Panc1 (cell line): ENCODE data around the gene USP28. TPM values are rescaled to one million over a fixed set of nuclear protein-coding genes. Genes with fewer than 3 reads are reported as not detected.

Experiments
- ATAC-seq: fragments of 200-7000 bp; cut with Tn5 transposase; 2 replicates; pipeline ENCODE4 v1.9.1; 2020; ENCODE audit warnings: mild to moderate bottlenecking, moderate library complexity
- BruUV-seq: library from RNA; stranded (reverse); fragments of 400-500 nt; replicated peaks from 2 replicates; lab custom pipeline; 2021; lab: Mats Ljungman, UMichigan
- CTCF ChIA-PET: fragments of 300-600 bp; sonication (Branson Sonifier 250); formaldehyde crosslinking; loops from one replicate; lab custom pipeline; 2022; ENCODE audit warnings: antibody characterized with exemption; lab: Charles Lee
- POLR2A ChIA-PET: fragments of 300-600 bp; sonication (Branson Sonifier 250); formaldehyde crosslinking; loops from one replicate; lab custom pipeline; 2022; ENCODE audit warnings: antibody characterized with exemption; lab: Charles Lee
- DNase-seq: peaks from one replicate; pipeline ENCODE4 v3.0.0-alpha.2; 2010; ENCODE audit warnings: low read depth, low spot score
- H3K27ac ChIP-seq: 2 replicates; pipeline ENCODE4 v1.5.1; 2011; ENCODE audit warnings: mild to moderate bottlenecking, low read length, inconsistent platforms
- H3K27me3 ChIP-seq: fragments of 200-500 bp; sonication (Bioruptor generic); 2 replicates; pipeline ENCODE4 v1.6.0; 2014; ENCODE audit warnings: low read length, inconsistent platforms; ENCODE audit not compliant: control insufficient read depth, insufficient read depth
- H3K36me3 ChIP-seq: fragments of 200-500 bp; sonication (Bioruptor generic); 2 replicates; pipeline ENCODE4 v1.5.1; 2014; ENCODE audit warnings: inconsistent platforms, mild to moderate bottlenecking, low read length, moderate library complexity; ENCODE audit not compliant: control insufficient read depth, insufficient read depth
- H3K4me1 ChIP-seq: 2 replicates; pipeline ENCODE4 v1.5.1; 2011; ENCODE audit warnings: inconsistent platforms, mild to moderate bottlenecking, low read length, moderate library complexity; ENCODE audit not compliant: control insufficient read depth, insufficient read depth
- H3K4me3 ChIP-seq, 2 experiments: 2 replicates each; pipeline ENCODE4 v1.5.1; 2011 to 2012; ENCODE audit warnings: low read depth in 2 of 2, low read length in 2 of 2, mild to moderate bottlenecking in 2 of 2, inconsistent platforms in 1 of 2, moderate library complexity in 1 of 2
- H3K9me3 ChIP-seq: fragments of 200-500 bp; sonication (Bioruptor generic); 2 replicates; pipeline ENCODE4 v1.5.1; 2014; ENCODE audit warnings: low read depth, mild to moderate bottlenecking, inconsistent platforms, low read length, moderate library complexity; ENCODE audit not compliant: control insufficient read depth, insufficient read depth
- POLR2AphosphoS5 ChIP-seq: IDR thresholded peaks from 2 replicates; pipeline ENCODE4 v1.6.1; 2012; ENCODE audit warnings: mild to moderate bottlenecking, low read depth, low read length, moderate library complexity
- SIN3A ChIP-seq: IDR thresholded peaks from 2 replicates; pipeline ENCODE4 v1.6.1; 2012; ENCODE audit warnings: low read depth, mild to moderate bottlenecking, low read length, moderate library complexity, borderline replicate concordance; ENCODE audit not compliant: insufficient read depth
- TCF7L2 ChIP-seq: IDR thresholded peaks from 2 replicates; pipeline ENCODE4 v1.6.1; 2011; ENCODE audit warnings: mild to moderate bottlenecking, low read depth, low read length, inconsistent platforms
- in situ Hi-C: cut with HindIII; loops from 2 replicates; pipeline ENCODE4 v1.10.0; 2016; ENCODE audit warnings: low sequenced_read_pairs, low pct_unique_long_range_greater_than_20kb
- intact Hi-C: fragments of 100-400 bp; cut with micrococcal nuclease; formaldehyde crosslinking; loops from one replicate; pipeline ENCODE4 v1.10.0; 2022; ENCODE audit not compliant: unreplicated experiment
- total RNA-seq: library from RNA; stranded (reverse); gene quantifications from one replicate; pipeline ENCODE4 v1.2.1, GENCODE V29; 2021; ENCODE audit not compliant: unreplicated experiment
- TF ChIP-seq, protein P1 (sequence below), 2 experiments: IDR thresholded peaks; 2 replicates each; pipeline ENCODE4 v1.6.1; 2011 to 2012; ENCODE audit warnings: low read depth in 2 of 2, control low read depth in 1 of 2, low read length in 1 of 2, mild to moderate bottlenecking in 1 of 2, moderate library complexity in 1 of 2; ENCODE audit not compliant: insufficient read depth in 1 of 2
- TF ChIP-seq, protein P2 (sequence below): fragments of 450-650 bp; IDR thresholded peaks from 2 replicates; pipeline ENCODE4 v1.5.1; 2017; ENCODE audit warnings: mild to moderate bottlenecking

USP28 gene
- total RNA-seq, 1 experiment from 2014 or later: 52.3 TPM

DNA sequence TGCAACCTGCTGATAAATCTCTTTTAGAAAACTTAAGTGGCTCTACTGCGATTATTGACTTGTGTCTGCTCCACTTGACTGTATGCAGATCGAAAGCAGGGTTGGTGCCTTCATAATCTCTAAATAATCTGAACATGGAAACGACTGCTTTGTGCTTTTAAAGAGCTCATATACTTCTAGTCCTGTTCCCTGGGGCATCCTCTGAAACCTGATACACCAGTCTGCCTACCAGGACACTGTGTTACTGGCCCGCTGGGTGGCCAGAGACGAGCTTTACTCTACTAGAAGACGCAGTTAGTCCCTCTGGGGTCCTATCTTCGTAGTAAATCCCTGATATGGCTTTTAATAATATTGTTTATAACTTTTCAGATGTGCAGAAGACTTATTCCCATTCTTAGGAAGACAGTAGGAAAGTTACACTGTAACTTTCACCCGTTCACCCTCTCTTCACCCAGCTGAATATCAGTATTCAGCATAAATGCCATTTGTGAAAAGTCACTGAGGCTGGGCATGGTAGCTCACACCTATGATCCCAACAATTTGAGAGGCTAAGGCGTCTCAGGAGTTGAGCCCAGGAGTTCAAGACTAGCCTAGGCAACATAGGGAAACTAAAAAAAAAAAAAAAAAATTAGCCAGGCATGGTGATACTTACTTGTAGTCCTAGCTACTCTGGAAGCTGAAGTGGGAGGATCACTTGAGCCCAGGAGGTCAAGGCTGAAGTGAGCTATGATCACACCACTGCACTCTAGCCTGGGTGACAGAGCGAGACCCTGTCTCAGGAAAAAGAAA is 20.2 kb upstream of the USP28 start:
- in situ Hi-C loops: no loop called here
- intact Hi-C loops: loop anchor here (1.0 to 5.0 kb wide), 2 partner anchors 97 to 367 kb away; no protein-coding TSS in a partner anchor
- H3K27ac ChIP-seq: no peak overlapping the region
- POLR2A ChIA-PET: interaction anchor here (0.6 kb wide), 1 partner anchor 160 kb away, joined by 9 read pairs; no protein-coding TSS in a partner anchor
- TF ChIP-seq TCF7L2: no peak
- H3K27me3 ChIP-seq: peaks cover 6% of the 10 kb centered on the region; the same call in 1 of the 2 replicates
- H3K4me1 ChIP-seq: no peaks in the 10 kb centered on the region
- peak; percentile 62 for ATAC-seq
- no peaks in the 10 kb centered on the region for H3K36me3 ChIP-seq
- no peak overlapping the region for H3K4me3 ChIP-seq
- DNase-seq: no peak
- H3K9me3 ChIP-seq: no peaks in the 10 kb centered on the region
- BruUV-seq: no TSS peak
- CTCF ChIA-PET: interaction anchor here (0.7 to 2.0 kb wide), 5 partner anchors 72 to 374 kb away, joined by 3 to 26 read pairs (median 5); no protein-coding TSS in a partner anchor

DNA sequence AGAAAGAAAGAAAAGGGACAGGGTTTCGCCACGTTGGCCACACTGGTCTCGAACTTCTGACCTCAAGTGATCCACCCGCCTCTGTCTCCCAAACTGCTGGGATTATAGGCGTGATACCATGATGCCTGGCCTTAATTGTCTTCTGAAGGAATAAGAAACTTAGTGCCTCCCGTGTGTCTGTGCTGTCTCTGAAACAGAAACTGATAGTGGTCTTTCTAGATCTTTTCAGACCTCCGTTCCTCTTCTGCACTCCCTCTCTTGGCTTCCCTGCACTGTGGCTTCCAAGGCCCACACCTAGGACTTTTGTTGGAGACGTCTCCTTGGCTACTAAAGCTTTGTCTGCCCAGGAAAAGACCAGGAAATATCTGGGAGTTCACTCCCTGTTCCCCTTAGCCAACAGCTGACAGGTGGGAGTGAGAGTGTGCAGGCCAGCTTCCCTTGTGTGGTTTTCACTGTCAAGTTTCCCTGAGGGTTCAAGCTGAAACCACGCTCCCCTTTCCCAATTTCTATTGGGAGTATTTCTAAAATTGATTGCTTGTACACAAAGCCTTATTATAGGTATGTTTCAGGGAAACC is 19.1 kb upstream of the USP28 start:
- CTCF ChIA-PET: no interaction called here
- BruUV-seq: no TSS peak
- in situ Hi-C loops: no loop called here

More for the DNA sequence above, 19.1 kb upstream of the USP28 start:
- DNase-seq (no peak), ATAC-seq (no peak)
- Histone ChIP-seq H3K27me3 (peaks cover 5% of the 10 kb centered on the region; the same call in 1 of the 2 replicates), H3K36me3 (no peaks in the 10 kb centered on the region), H3K4me3 (no peak overlapping the region), H3K9me3 (no peaks in the 10 kb centered on the region), H3K4me1 (no peaks in the 10 kb centered on the region), H3K27ac (no peak overlapping the region)
- POLR2A ChIA-PET: no interaction called here
- TF ChIP-seq POLR2AphosphoS5 (no peak), SIN3A (no peak)
- TF ChIP-seq, protein P1, sequence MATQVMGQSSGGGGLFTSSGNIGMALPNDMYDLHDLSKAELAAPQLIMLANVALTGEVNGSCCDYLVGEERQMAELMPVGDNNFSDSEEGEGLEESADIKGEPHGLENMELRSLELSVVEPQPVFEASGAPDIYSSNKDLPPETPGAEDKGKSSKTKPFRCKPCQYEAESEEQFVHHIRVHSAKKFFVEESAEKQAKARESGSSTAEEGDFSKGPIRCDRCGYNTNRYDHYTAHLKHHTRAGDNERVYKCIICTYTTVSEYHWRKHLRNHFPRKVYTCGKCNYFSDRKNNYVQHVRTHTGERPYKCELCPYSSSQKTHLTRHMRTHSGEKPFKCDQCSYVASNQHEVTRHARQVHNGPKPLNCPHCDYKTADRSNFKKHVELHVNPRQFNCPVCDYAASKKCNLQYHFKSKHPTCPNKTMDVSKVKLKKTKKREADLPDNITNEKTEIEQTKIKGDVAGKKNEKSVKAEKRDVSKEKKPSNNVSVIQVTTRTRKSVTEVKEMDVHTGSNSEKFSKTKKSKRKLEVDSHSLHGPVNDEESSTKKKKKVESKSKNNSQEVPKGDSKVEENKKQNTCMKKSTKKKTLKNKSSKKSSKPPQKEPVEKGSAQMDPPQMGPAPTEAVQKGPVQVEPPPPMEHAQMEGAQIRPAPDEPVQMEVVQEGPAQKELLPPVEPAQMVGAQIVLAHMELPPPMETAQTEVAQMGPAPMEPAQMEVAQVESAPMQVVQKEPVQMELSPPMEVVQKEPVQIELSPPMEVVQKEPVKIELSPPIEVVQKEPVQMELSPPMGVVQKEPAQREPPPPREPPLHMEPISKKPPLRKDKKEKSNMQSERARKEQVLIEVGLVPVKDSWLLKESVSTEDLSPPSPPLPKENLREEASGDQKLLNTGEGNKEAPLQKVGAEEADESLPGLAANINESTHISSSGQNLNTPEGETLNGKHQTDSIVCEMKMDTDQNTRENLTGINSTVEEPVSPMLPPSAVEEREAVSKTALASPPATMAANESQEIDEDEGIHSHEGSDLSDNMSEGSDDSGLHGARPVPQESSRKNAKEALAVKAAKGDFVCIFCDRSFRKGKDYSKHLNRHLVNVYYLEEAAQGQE (IDR thresholded peaks at IDR 0.05; ENCODE audit: insufficient read depth in 1 of 2, low read depth in 2 of 2, low read length in 1 of 2): no peak
- TF ChIP-seq, protein P2, sequence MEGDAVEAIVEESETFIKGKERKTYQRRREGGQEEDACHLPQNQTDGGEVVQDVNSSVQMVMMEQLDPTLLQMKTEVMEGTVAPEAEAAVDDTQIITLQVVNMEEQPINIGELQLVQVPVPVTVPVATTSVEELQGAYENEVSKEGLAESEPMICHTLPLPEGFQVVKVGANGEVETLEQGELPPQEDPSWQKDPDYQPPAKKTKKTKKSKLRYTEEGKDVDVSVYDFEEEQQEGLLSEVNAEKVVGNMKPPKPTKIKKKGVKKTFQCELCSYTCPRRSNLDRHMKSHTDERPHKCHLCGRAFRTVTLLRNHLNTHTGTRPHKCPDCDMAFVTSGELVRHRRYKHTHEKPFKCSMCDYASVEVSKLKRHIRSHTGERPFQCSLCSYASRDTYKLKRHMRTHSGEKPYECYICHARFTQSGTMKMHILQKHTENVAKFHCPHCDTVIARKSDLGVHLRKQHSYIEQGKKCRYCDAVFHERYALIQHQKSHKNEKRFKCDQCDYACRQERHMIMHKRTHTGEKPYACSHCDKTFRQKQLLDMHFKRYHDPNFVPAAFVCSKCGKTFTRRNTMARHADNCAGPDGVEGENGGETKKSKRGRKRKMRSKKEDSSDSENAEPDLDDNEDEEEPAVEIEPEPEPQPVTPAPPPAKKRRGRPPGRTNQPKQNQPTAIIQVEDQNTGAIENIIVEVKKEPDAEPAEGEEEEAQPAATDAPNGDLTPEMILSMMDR: no peak
- intact Hi-C loops: no loop called here
